HepG2 (cell line): Measurements from ENCODE around the gene JAZF1. TPM values are rescaled to one million over a fixed set of nuclear protein-coding genes. Genes with fewer than 3 reads are reported as not detected.
"Not testable (repeated sequence)": the region's sequence is repeated elsewhere in the genome, so short reads cannot be mapped to it uniquely, and the experiment has no call there.

Source experiments
- ATAC-seq: fragments of 200-7000 bp; cut with Tn5 transposase; 3 replicates; pipeline ENCODE4 v1.9.1; 2020; ENCODE audit warnings: mild to moderate bottlenecking, moderate library complexity
- BruUV-seq: library from RNA; stranded (reverse); fragments of 400-500 nt; replicated peaks from 2 replicates; lab custom pipeline; 2021; lab: Mats Ljungman, UMichigan
- CTCF ChIA-PET: fragments of 300-600 bp; formaldehyde crosslinking; extraction: SDS; loops from one replicate; lab custom pipeline; 2021; ENCODE audit warnings: low total read pairs, inconsistent platforms, low intra/inter-chr PET ratio; lab: Yijun Ruan, JAX
- POLR2A ChIA-PET: fragments of 350-600 bp; sonication (Branson Sonifier 250); formaldehyde crosslinking; loops from one replicate; lab custom pipeline; 2020; ENCODE audit warnings: antibody characterized with exemption, inconsistent platforms; lab: Yijun Ruan, JAX
- DNase-seq: peaks from one replicate; pipeline ENCODE4 v3.0.0-alpha.2; 2015; ENCODE audit warnings: low spot score
- FAIRE-seq: peaks from 3 replicates; lab custom pipeline; 2011; peaks lifted over from hg19 to GRCh38; lab: Jason Lieb, UNC
- H2AFZ ChIP-seq: one replicate; pipeline ENCODE4 v1.6.1; 2011; ENCODE audit warnings: low read length, inconsistent platforms
- H3K27ac ChIP-seq: fragments of 300-600 bp; 3 replicates; pipeline ENCODE4 v1.8.0; 2011; ENCODE audit warnings: mixed run types, mild to moderate bottlenecking, mixed read lengths, low read length, inconsistent platforms; ENCODE audit not compliant: insufficient read depth; ENCODE audit errors: extremely low read length
- H3K27me3 ChIP-seq, 2 experiments: fragments of 200-600 bp in 1 of 2; 2 replicates in 1 of 2; 3 replicates in 1 of 2; pipeline versions ENCODE4 v1.6.0 to v1.8.0; 2011; ENCODE audit warnings: low read length in 2 of 2, mild to moderate bottlenecking in 2 of 2, moderate library complexity in 2 of 2, inconsistent platforms in 1 of 2; ENCODE audit not compliant: insufficient read depth in 2 of 2, control insufficient read depth in 1 of 2
- H3K36me3 ChIP-seq, 2 experiments: fragments of 200-600 bp in 1 of 2; replicated peaks in 1 of 2; 2 replicates in 1 of 2; 3 replicates in 1 of 2; pipeline versions ENCODE4 v1.5.1 to v1.8.0; 2011; ENCODE audit warnings: low read length in 2 of 2, inconsistent platforms in 1 of 2; ENCODE audit not compliant: insufficient read depth in 2 of 2, control insufficient read depth in 1 of 2
- H3K4me1 ChIP-seq: 2 replicates; pipeline ENCODE4 v1.5.1; 2012; ENCODE audit warnings: low read length, inconsistent platforms; ENCODE audit not compliant: insufficient read depth
- H3K4me2 ChIP-seq: 2 replicates; pipeline ENCODE4 v1.6.0; 2011; ENCODE audit warnings: low read depth, low read length, inconsistent platforms
- H3K4me3 ChIP-seq, 3 experiments: fragments of 200-600 bp in 1 of 3; sonication (generic), shearing (Covaris generic) in 1 of 3; replicated peaks in 1 of 3; 2 replicates each; pipeline ENCODE4 v1.5.1; 2011 to 2016; ENCODE audit warnings: low read length in 3 of 3, inconsistent platforms in 2 of 3, low read depth in 2 of 3, mild to moderate bottlenecking in 2 of 3, control low read depth in 1 of 3, mixed read lengths in 1 of 3; ENCODE audit not compliant: insufficient read depth in 1 of 3
- H3K79me2 ChIP-seq: one replicate; pipeline ENCODE4 v1.6.1; 2011; ENCODE audit warnings: low read length, inconsistent platforms; ENCODE audit not compliant: insufficient read depth
- H3K9ac ChIP-seq: 2 replicates; pipeline ENCODE4 v1.6.0; 2011; ENCODE audit warnings: mild to moderate bottlenecking, low read depth, low read length, inconsistent platforms; ENCODE audit not compliant: insufficient read depth
- H3K9me3 ChIP-seq: 2 replicates; pipeline ENCODE4 v1.5.1; 2012; ENCODE audit warnings: mild to moderate bottlenecking, low read length
- H4K20me1 ChIP-seq: 2 replicates; pipeline ENCODE4 v1.6.0; 2011; ENCODE audit warnings: inconsistent platforms, mild to moderate bottlenecking, low read length, moderate library complexity; ENCODE audit not compliant: insufficient read depth
- NCOA5 ChIP-seq: sonication (generic); formaldehyde crosslinking; IDR thresholded peaks from 2 replicates; pipeline ENCODE4 v1.4.0; 2020; ENCODE audit warnings: missing genetic modification reagents
- ZNF569 ChIP-seq: sonication (generic); formaldehyde crosslinking; IDR thresholded peaks from 2 replicates; pipeline ENCODE4 v1.5.0; 2020; ENCODE audit warnings: mild to moderate bottlenecking, missing genetic modification reagents, moderate library complexity, borderline replicate concordance
- WGBS: methylation state at CpG from one replicate; pipeline ENCODE4 v1.1.6; 2017; ENCODE audit warnings: low lambda C conversion rate; 5-methylcytosine and 5-hydroxymethylcytosine counted together
- in situ Hi-C: cut with HindIII; loops from 2 replicates; pipeline ENCODE4 v1.10.0; 2017; ENCODE audit warnings: low pct_unique_long_range_greater_than_20kb; ENCODE audit not compliant: extremely low pct_ligation_motif_present
- intact Hi-C: fragments of 100-400 bp; cut with micrococcal nuclease; formaldehyde crosslinking; loops from one replicate; pipeline ENCODE4 v1.10.0; 2022; ENCODE audit not compliant: unreplicated experiment
- polyA plus RNA-seq, 8 experiments: library from polyadenylated mRNA; depleted of rRNA in 3 of 8; stranded (reverse) in 7 of 8; unstranded in 1 of 8; fragments of >200 nt; fragmentation: Illumina TruSeq in 4 of 8; extraction: Trizol in 4 of 8; gene quantifications; 2 replicates each; pipeline versions ENCODE4 v1.2.1 to v1.2.3, GENCODE V29; 2011 to 2016; ENCODE audit warnings: low read depth in 4 of 8, missing spikeins in 1 of 8, mixed read lengths in 1 of 8; ENCODE audit not compliant: insufficient read depth in 1 of 8
- total RNA-seq, 5 experiments: library from RNA; depleted of rRNA; stranded (reverse); fragments of >200 nt; fragmentation: Illumina TruSeq; extraction: Trizol; gene quantifications; 2 replicates each; pipeline ENCODE4 v1.2.3, GENCODE V29; 2016; ENCODE audit warnings: low read depth in 1 of 5
- TF ChIP-seq, protein P1 (sequence below): sonication (generic); formaldehyde crosslinking; IDR thresholded peaks from 2 replicates; pipeline ENCODE4 v1.4.0; 2020; ENCODE audit warnings: missing genetic modification reagents
- TF ChIP-seq, protein P2 (sequence below): sonication (generic); formaldehyde crosslinking; IDR thresholded peaks from 2 replicates; pipeline ENCODE4 v1.8.1; 2023; ENCODE audit warnings: missing genetic modification reagents, inconsistent platforms, borderline replicate concordance
- TF ChIP-seq, protein P3 (sequence below): sonication (generic); formaldehyde crosslinking; IDR thresholded peaks from 2 replicates; pipeline ENCODE4 v1.5.0; 2020; ENCODE audit warnings: missing genetic modification reagents

Gene JAZF1
- total and polyA plus RNA-seq, 2 of the 13 experiments (the other 11 are each of a cell fraction or from before 2014, with no cell fraction given): not detected

DNA sequence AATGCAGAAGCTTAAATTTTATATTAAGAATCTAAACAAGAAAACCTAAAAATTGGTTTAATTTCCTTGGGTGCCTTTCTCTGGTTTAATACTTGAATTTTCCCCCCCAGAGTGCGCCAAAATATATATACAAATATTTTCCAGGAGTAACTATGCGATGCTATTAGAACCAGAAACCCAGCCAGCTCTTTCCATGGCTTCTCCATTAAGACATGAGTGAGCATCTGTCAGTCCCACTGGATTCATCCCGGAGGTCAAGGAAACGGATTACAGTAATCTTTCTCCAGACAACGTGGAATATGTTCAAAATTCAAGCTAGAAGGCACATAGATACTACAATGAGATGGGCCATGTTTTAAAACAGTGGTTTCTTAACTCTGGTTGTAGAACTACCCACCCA lies 291.9 kb downstream of the JAZF1 start (continued):
- TF ChIP-seq, protein P1, sequence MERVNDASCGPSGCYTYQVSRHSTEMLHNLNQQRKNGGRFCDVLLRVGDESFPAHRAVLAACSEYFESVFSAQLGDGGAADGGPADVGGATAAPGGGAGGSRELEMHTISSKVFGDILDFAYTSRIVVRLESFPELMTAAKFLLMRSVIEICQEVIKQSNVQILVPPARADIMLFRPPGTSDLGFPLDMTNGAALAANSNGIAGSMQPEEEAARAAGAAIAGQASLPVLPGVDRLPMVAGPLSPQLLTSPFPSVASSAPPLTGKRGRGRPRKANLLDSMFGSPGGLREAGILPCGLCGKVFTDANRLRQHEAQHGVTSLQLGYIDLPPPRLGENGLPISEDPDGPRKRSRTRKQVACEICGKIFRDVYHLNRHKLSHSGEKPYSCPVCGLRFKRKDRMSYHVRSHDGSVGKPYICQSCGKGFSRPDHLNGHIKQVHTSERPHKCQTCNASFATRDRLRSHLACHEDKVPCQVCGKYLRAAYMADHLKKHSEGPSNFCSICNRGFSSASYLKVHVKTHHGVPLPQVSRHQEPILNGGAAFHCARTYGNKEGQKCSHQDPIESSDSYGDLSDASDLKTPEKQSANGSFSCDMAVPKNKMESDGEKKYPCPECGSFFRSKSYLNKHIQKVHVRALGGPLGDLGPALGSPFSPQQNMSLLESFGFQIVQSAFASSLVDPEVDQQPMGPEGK: no peak
- no peak for TF ChIP-seq NCOA5 (CRISPR knock-in tag)

DNA sequence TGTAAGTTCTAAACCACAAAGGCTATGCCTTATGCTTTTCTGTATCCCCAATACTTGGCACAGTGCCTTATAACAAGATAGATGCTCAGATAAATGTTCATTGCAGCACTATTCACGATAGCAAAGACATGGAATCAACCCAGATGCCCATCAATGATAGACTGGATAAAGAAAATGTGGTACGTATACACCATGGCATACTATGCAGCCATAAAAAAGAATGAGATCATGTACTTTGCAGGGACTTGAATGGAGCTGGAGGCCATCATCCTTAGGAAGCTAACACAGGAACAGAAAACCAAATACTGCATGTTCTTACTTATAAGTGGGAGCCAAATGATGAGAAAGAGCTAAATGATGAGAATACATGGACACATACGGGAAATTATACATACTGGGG lies 293.9 kb downstream of the JAZF1 start:
- ATAC-seq, BruUV-seq, H2AFZ ChIP-seq: not testable (repeated sequence)

DNA sequence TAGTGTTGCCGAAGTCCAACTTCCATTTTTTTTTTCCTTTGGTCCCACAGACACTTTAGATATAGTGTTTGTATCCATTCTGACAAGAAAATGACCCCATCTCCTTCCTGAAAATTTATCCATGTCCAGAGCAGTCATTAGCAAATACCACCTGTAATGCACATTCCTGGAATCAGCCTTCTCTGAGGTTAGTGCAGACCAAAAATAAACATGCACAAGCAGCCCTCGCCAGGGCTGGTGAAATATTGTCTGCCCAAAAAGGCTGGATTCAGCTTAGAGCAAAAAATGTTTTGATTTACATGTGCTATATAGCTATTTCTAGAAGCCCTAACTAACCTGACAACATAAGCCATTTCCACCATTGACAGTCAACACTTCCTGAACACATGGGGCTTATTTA lies 294.9 kb downstream of the JAZF1 start:
- H2AFZ ChIP-seq: no peak overlapping the region
- no TSS peak for BruUV-seq
- H3K36me3 ChIP-seq: no peaks in the 10 kb centered on the region
- ATAC-seq: no peak
- H3K9ac ChIP-seq: no peak overlapping the region
- H3K27ac ChIP-seq: no peak overlapping the region
- no peaks in the 10 kb centered on the region for H3K79me2 ChIP-seq
- CTCF ChIA-PET: no interaction called here
- intact Hi-C loops: no loop called here
- peaks cover 0 to 6% of the 10 kb centered on the region in 2 experiments; a peak in 2 of 5 replicates for H3K27me3 ChIP-seq
- no peak overlapping the region for H3K4me2 ChIP-seq
- TF ChIP-seq, protein P2, sequence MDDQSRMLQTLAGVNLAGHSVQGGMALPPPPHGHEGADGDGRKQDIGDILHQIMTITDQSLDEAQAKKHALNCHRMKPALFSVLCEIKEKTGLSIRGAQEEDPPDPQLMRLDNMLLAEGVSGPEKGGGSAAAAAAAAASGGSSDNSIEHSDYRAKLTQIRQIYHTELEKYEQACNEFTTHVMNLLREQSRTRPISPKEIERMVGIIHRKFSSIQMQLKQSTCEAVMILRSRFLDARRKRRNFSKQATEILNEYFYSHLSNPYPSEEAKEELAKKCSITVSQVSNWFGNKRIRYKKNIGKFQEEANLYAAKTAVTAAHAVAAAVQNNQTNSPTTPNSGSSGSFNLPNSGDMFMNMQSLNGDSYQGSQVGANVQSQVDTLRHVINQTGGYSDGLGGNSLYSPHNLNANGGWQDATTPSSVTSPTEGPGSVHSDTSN (CRISPR knock-in tag): no peak
- no peak for TF ChIP-seq ZNF569 (CRISPR knock-in tag)
- TF ChIP-seq, protein P3, sequence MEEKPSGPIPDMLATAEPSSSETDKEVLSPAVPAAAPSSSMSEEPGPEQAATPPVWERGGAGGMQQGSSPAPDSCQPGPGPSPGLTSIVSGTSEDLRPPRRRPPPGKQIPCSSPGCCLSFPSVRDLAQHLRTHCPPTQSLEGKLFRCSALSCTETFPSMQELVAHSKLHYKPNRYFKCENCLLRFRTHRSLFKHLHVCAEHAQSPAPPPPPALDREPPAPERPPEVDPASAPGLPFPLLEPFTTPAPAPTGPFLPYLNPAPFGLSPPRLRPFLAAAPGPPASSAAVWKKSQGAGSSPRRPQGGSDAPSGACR (CRISPR knock-in tag): no peak
- TF ChIP-seq, all 625 proteins: peak for 0
- H4K20me1 ChIP-seq: no peaks in the 10 kb centered on the region
- DNase-seq (no peak), FAIRE-seq (no peak)
- POLR2A ChIA-PET: no interaction called here
- WGBS: 25% methylated on average over 2 of the region's 2 CpGs
- in situ Hi-C loops: no loop called here
- no peak overlapping the region for H3K4me3 ChIP-seq
- H3K4me1 ChIP-seq: no peaks in the 10 kb centered on the region
- H3K9me3 ChIP-seq: no peaks in the 10 kb centered on the region

More for the DNA sequence above, 293.9 kb downstream of the JAZF1 start:
- H3K4me3 ChIP-seq, DNase-seq, FAIRE-seq, H3K27me3 ChIP-seq, in situ Hi-C loops, CTCF ChIA-PET, H3K36me3 ChIP-seq, H3K9me3 ChIP-seq, H3K4me1 ChIP-seq, H4K20me1 ChIP-seq, intact Hi-C loops, H3K79me2 ChIP-seq, POLR2A ChIA-PET, H3K9ac ChIP-seq, H3K4me2 ChIP-seq, H3K27ac ChIP-seq: not testable (repeated sequence)
- WGBS: 48% methylated on average over 3 of the region's 3 CpGs
